Fibroblast of pulmonary artery (primary cell): ENCODE measurements around the gene EPHA2.

ENCODE experiments used
- DNase-seq: peaks from one replicate; pipeline ENCODE4 v3.0.0-alpha.2; 2010; ENCODE audit warnings: low read depth
- H3K4me3 ChIP-seq: replicated peaks from 2 replicates; pipeline ENCODE4 v1.5.1; 2011; ENCODE audit warnings: low read depth, mild to moderate bottlenecking, control low read depth, low read length, moderate library complexity
- TF ChIP-seq, protein P1 (sequence below): IDR thresholded peaks from 2 replicates; pipeline ENCODE4 v1.5.1; 2011; ENCODE audit warnings: mild to moderate bottlenecking, control low read depth, low read length, inconsistent platforms; ENCODE audit errors: missing control alignments

EPHA2 gene

DNA sequence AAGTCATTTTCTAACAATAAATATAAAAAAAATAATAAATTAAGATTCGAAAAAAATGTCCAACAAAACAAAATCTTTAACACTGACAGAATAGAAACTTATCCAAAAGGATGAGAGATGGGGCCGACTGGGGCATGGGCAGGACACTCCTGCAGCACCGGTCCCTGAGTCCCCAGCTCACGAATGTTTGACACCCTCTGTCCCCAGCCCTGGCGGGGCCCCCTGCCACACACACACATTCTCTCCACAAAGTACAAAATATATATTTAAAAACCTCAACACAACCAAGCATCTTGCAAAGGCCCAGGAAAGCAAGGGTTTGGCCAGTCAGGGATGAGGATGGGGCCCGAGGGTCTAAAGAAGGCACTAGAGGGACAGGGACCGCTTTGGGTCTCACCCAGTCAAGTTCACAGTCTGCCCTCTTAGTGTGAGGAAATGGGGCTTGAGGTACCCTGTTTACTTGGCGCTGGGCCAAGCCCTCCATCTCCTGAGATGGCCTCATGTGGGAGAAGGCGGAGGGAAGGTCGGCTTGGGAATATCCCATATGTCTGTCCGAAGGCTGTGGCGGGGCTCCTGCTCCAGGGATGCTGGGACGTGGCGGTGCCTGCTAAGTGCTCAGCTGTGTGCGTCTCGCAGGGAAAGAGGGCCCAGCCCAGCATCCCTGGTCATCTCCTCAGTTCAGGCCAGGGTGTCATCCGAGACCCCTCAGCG lies 31.3 kb downstream of the EPHA2 start:
- TF ChIP-seq, protein P1, sequence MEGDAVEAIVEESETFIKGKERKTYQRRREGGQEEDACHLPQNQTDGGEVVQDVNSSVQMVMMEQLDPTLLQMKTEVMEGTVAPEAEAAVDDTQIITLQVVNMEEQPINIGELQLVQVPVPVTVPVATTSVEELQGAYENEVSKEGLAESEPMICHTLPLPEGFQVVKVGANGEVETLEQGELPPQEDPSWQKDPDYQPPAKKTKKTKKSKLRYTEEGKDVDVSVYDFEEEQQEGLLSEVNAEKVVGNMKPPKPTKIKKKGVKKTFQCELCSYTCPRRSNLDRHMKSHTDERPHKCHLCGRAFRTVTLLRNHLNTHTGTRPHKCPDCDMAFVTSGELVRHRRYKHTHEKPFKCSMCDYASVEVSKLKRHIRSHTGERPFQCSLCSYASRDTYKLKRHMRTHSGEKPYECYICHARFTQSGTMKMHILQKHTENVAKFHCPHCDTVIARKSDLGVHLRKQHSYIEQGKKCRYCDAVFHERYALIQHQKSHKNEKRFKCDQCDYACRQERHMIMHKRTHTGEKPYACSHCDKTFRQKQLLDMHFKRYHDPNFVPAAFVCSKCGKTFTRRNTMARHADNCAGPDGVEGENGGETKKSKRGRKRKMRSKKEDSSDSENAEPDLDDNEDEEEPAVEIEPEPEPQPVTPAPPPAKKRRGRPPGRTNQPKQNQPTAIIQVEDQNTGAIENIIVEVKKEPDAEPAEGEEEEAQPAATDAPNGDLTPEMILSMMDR: no peak
- H3K4me3 ChIP-seq: no peak overlapping the region
- DNase-seq: no peak

DNA sequence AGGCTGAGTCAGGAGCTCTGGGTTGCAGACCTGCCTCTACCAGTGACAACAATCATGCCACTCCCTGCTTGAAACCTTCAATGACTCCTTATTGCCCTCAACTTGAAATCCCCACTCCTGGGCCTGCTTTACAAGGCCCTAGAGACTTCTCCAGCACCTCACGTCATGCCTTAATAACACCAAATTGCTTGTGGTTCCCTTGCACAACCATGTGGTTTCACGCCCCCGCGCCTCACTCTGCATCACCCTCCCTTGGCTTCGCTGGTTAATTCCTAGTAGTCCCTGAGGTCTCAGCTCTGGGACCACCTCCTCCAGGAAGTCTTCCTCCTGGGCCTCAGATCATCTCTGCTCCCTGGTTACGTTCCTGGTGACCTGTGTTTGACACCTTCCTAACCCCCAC lies 33.0 kb downstream of the EPHA2 start:
- TF ChIP-seq, protein P1: no peak
- DNase-seq: peak; percentile 76
- H3K4me3 ChIP-seq: no peak overlapping the region

DNA sequence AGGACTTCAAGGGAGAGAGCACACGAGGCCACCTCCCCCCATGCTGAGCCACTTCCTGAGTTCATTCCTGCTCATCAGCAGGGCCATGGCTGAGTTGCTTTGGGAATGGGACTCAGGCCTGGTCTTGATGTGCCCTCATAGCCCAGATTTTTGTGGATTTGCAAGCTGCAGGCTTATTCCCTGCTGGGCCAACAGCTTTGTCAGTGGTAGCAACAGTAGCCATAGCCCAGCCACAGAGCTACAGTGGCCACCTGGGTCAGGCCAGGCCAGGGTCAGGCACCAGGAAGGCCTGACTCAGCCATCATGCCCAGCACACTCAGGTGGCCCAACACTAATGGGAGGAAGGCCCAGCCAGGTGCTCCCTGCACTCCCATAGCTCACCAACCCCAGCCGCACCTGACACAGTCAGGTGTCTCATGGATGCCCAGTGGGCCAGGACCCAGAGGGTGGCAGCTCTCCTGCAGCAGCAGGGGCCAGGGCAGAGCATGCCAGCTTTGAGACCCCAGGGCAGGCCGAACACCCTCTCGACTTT lies 33.5 kb downstream of the EPHA2 start:
- DNase-seq: no peak
- TF ChIP-seq, protein P1: no peak
- H3K4me3 ChIP-seq: no peak overlapping the region

DNA sequence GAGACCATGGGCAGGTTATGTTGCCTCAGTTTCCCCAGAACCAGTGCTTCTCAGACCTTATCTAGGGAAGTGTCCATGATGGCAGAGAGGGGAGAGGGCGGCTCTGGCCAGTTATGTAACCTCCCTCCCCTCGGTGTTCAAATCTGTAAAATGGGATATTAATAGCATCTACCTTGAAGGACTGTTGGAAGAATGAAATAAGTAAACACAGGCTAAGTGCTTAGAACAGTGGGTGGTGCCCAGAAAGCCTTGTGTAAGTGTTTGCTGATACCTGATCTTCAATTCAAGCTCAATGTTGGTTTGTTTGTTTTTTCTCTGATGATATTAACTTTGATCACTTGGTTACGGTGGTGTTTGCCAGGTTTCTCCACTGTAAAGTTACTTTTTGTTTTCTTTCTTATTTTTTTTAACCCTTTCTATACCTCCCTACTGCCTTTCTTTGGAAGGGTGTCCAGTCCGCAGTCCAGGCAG lies 34.9 kb downstream of the EPHA2 start:
- H3K4me3 ChIP-seq: no peak overlapping the region
- DNase-seq: no peak
- TF ChIP-seq, protein P1: no peak

DNA sequence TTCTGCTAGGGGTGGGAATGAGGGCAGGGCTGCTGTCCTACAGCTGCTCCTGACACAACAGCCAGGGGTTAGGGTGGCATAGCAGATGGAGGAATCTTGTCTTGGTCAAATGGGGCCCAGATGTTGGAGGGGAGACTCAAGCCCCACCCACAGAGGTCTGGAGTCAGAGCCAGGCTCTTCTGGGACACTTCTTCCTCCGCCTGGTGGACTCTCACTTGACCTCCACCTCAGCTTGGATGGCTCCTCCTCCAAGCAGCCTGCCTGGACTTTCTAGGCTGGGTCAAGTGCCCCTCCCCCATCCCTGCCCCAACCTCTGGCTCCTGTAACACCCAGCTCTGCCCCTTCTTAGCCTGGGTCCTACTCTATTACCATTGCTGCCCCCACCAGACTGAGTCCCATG lies 35.5 kb downstream of the EPHA2 start:
- no peak for DNase-seq
- no peak overlapping the region for H3K4me3 ChIP-seq
- TF ChIP-seq, protein P1: no peak

DNA sequence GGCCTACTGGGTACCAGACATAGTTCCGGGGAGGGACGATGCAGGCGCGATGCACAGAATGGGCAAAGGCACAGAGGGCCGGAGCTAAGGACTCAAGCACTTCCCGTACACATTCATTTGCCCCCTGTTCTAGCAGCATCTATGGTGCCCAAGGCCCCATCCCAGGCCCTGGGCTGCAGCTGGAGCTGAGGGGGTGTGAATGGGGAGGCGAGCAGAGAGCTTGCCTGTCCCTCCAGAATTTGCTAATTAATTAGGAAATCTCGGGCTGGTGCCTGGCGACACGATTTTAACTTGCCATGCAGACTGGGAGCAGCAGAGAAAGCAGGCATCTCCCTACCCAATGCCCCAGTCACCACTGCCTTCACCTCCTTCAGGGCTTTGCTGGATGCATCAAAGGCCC lies 35.9 kb downstream of the EPHA2 start:
- no peak overlapping the region for H3K4me3 ChIP-seq
- TF ChIP-seq, protein P1: no peak
- no peak for DNase-seq

DNA sequence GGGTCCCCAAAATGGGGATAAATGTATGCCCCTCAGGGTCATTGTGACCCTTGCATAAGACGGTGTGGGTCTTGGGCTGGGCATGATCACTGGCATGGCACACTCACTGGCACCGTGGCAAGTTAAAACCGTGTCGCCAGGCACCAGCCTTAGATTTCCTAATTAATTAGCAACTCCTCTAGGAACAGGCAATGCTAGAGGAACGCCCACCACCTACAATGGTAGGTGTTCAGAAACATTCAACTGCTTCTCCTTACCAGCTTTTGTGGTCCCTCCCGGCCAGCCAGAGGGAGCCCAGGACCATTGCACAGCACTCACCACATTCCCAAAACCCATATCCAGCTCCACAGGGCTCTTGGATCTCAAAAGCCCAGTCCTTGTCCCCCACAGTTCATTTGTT lies 36.4 kb downstream of the EPHA2 start:
- TF ChIP-seq, protein P1: no peak
- H3K4me3 ChIP-seq: no peak overlapping the region
- no peak for DNase-seq
